OCI-LY1 (cell line): Measurements from ENCODE around the gene NR2C2.

Experiments used
- EZH2 ChIP-seq: fragments of 200-600 bp; sonication (generic), shearing (Covaris generic); IDR thresholded peaks from 2 replicates; pipeline ENCODE4 v1.8.0; 2017; ENCODE audit warnings: borderline replicate concordance, mixed run types, mild to moderate bottlenecking, antibody characterized with exemption, low read length, moderate library complexity, mixed read lengths
- TF ChIP-seq, protein P1 (sequence below): fragments of 200-600 bp; sonication (generic), shearing (Covaris generic); IDR thresholded peaks from 2 replicates; pipeline ENCODE4 v1.5.1; 2017; ENCODE audit warnings: mild to moderate bottlenecking, antibody characterized with exemption, low read length, moderate library complexity, mixed read lengths

DNA sequence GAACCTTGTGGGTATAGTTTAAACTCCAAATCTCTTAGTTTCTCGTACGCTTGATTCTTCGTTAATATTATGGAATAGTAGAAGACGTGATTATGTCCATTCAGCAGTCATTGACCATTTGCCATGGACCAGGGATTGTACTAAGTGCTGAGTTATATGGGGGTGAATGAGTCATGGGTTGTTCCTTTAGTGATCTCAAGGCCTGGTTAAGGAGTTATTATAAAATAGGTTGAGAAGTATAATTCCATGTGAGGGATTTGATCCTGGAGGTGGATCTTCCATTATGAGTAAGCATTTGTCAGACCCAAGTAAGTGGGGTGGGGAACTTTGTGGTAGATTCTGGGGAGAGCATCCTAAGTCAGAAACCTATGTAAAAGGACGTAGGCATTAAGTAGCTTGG, 15.4 kb downstream of the NR2C2 start:
- TF ChIP-seq, protein P1, sequence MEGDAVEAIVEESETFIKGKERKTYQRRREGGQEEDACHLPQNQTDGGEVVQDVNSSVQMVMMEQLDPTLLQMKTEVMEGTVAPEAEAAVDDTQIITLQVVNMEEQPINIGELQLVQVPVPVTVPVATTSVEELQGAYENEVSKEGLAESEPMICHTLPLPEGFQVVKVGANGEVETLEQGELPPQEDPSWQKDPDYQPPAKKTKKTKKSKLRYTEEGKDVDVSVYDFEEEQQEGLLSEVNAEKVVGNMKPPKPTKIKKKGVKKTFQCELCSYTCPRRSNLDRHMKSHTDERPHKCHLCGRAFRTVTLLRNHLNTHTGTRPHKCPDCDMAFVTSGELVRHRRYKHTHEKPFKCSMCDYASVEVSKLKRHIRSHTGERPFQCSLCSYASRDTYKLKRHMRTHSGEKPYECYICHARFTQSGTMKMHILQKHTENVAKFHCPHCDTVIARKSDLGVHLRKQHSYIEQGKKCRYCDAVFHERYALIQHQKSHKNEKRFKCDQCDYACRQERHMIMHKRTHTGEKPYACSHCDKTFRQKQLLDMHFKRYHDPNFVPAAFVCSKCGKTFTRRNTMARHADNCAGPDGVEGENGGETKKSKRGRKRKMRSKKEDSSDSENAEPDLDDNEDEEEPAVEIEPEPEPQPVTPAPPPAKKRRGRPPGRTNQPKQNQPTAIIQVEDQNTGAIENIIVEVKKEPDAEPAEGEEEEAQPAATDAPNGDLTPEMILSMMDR, result no peak
- TF ChIP-seq EZH2, result no peak
